IPS-18a (cell line): ENCODE data around the gene PALM.

Experiments used
- H3K27ac ChIP-seq: one replicate; pipeline ENCODE4 v1.5.1; 2013; ENCODE audit warnings: low read length
- H3K27me3 ChIP-seq: one replicate; pipeline ENCODE4 v1.6.1; 2013; ENCODE audit warnings: mild to moderate bottlenecking, low read length; ENCODE audit not compliant: control insufficient read depth, insufficient read depth
- H3K36me3 ChIP-seq: one replicate; pipeline ENCODE4 v1.6.1; 2013; ENCODE audit warnings: low read depth, low read length; ENCODE audit not compliant: control insufficient read depth
- H3K4me1 ChIP-seq: one replicate; pipeline ENCODE4 v1.6.1; 2013; ENCODE audit warnings: low read depth, low read length; ENCODE audit not compliant: control insufficient read depth
- H3K4me3 ChIP-seq: one replicate; pipeline ENCODE4 v1.5.1; 2013; ENCODE audit warnings: low read length
- H3K9ac ChIP-seq: one replicate; pipeline ENCODE4 v1.6.1; 2013; ENCODE audit warnings: mild to moderate bottlenecking, low read length, moderate library complexity
- H3K9me3 ChIP-seq: one replicate; pipeline ENCODE4 v1.6.1; 2013; ENCODE audit warnings: low read depth, low read length; ENCODE audit not compliant: control insufficient read depth

Gene PALM

GRCh38 chr19:751501-752341 lies 43.0 kb downstream of the PALM start:
- no peaks in the 10 kb centered on the region for H3K9me3 ChIP-seq
- H3K27me3 ChIP-seq = no peaks in the 10 kb centered on the region
- no peak overlapping the region for H3K9ac ChIP-seq
- no peak overlapping the region for H3K27ac ChIP-seq
- no peak overlapping the region for H3K4me3 ChIP-seq
- no peaks in the 10 kb centered on the region for H3K4me1 ChIP-seq
- no peaks in the 10 kb centered on the region for H3K36me3 ChIP-seq

GRCh38 chr19:752652-753517 lies 44.1 kb downstream of the PALM start:
- Histone ChIP-seq H3K27me3 (no peaks in the 10 kb centered on the region), H3K27ac (no peak overlapping the region), H3K36me3 (no peaks in the 10 kb centered on the region), H3K4me3 (no peak overlapping the region), H3K4me1 (no peaks in the 10 kb centered on the region), H3K9me3 (no peaks in the 10 kb centered on the region), H3K9ac (no peak overlapping the region)

GRCh38 chr19:754530-754929 lies 45.8 kb downstream of the PALM start:
- H3K4me3 ChIP-seq = no peak overlapping the region

GRCh38 chr19:755063-755462 lies 46.3 kb downstream of the PALM start:
- Histone ChIP-seq H3K9me3 (no peaks in the 10 kb centered on the region), H3K4me1 (no peaks in the 10 kb centered on the region), H3K27me3 (no peaks in the 10 kb centered on the region), H3K9ac (no peak overlapping the region), H3K4me3 (no peak overlapping the region), H3K27ac (no peak overlapping the region), H3K36me3 (no peaks in the 10 kb centered on the region)

More at GRCh38 chr19:754530-754929, 45.8 kb downstream of the PALM start:
- no peaks in the 10 kb centered on the region for H3K9me3 ChIP-seq
- no peaks in the 10 kb centered on the region for H3K36me3 ChIP-seq
- H3K27me3 ChIP-seq = no peaks in the 10 kb centered on the region
- H3K27ac ChIP-seq = no peak overlapping the region
- H3K9ac ChIP-seq = no peak overlapping the region
- no peaks in the 10 kb centered on the region for H3K4me1 ChIP-seq

- Histone ChIP-seq H3K36me3 (no peaks in the 10 kb centered on the region), H3K27me3 (no peaks in the 10 kb centered on the region), H3K4me3 (no peak overlapping the region), H3K9me3 (no peaks in the 10 kb centered on the region), H3K9ac (no peak overlapping the region), H3K4me1 (no peaks in the 10 kb centered on the region), H3K27ac (no peak overlapping the region)
Observed at GRCh38 chr19:756236-756635, 47.5 kb downstream of the PALM start.

GRCh38 chr19:756821-757688 lies 48.3 kb downstream of the PALM start:
- Histone ChIP-seq H3K27ac (no peak overlapping the region), H3K9ac (no peak overlapping the region), H3K36me3 (no peaks in the 10 kb centered on the region), H3K9me3 (no peaks in the 10 kb centered on the region), H3K4me3 (no peak overlapping the region), H3K4me1 (no peaks in the 10 kb centered on the region), H3K27me3 (no peaks in the 10 kb centered on the region)

GRCh38 chr19:757811-758668 lies 49.3 kb downstream of the PALM start:
- Histone ChIP-seq H3K9ac (no peak overlapping the region), H3K36me3 (no peaks in the 10 kb centered on the region), H3K4me1 (no peaks in the 10 kb centered on the region), H3K4me3 (no peak overlapping the region), H3K9me3 (no peaks in the 10 kb centered on the region), H3K27me3 (no peaks in the 10 kb centered on the region), H3K27ac (no peak overlapping the region)

- no peak overlapping the region for H3K27ac ChIP-seq
- no peaks in the 10 kb centered on the region for H3K9me3 ChIP-seq
- H3K4me3 ChIP-seq = no peak overlapping the region
- H3K36me3 ChIP-seq = no peaks in the 10 kb centered on the region
- no peaks in the 10 kb centered on the region for H3K4me1 ChIP-seq
- no peaks in the 10 kb centered on the region for H3K27me3 ChIP-seq
- no peak overlapping the region for H3K9ac ChIP-seq
Observed at GRCh38 chr19:763181-763580, 54.4 kb downstream of the PALM start.

GRCh38 chr19:763869-764268 lies 55.1 kb downstream of the PALM start:
- Histone ChIP-seq H3K36me3 (no peaks in the 10 kb centered on the region), H3K4me1 (no peaks in the 10 kb centered on the region), H3K27me3 (no peaks in the 10 kb centered on the region), H3K9ac (no peak overlapping the region), H3K27ac (no peak overlapping the region), H3K4me3 (no peak overlapping the region), H3K9me3 (no peaks in the 10 kb centered on the region)

- Histone ChIP-seq H3K36me3 (no peaks in the 10 kb centered on the region), H3K4me3 (no peak overlapping the region), H3K27me3 (no peaks in the 10 kb centered on the region), H3K9me3 (no peaks in the 10 kb centered on the region), H3K27ac (no peak overlapping the region), H3K9ac (no peak overlapping the region), H3K4me1 (no peaks in the 10 kb centered on the region)
Observed at GRCh38 chr19:764301-764700, 55.6 kb downstream of the PALM start.
